GM10266 (cell line): Measurements from ENCODE around the gene KLK10.

Experiments used
- DNase-seq: peaks from one replicate; pipeline ENCODE4 v3.0.0; 2012; ENCODE audit errors: extremely low spot score
- TF ChIP-seq, protein P1 (sequence below): IDR thresholded peaks from 2 replicates; pipeline ENCODE4 v1.5.1; 2012; ENCODE audit warnings: mild to moderate bottlenecking, low read depth; ENCODE audit not compliant: control insufficient read depth, insufficient read depth; ENCODE audit errors: missing control alignments

The KLK10 gene

GRCh38 chr19:51026554-51026831 lies 7.0 kb upstream of the KLK10 start, which contains the start of gene KLK11:
TSS of gene KLK11 (minus strand) at chr19:51026616. CDS start at chr19:51025631, 985 bp downstream.
- no peak for DNase-seq
- TF ChIP-seq, protein P1, sequence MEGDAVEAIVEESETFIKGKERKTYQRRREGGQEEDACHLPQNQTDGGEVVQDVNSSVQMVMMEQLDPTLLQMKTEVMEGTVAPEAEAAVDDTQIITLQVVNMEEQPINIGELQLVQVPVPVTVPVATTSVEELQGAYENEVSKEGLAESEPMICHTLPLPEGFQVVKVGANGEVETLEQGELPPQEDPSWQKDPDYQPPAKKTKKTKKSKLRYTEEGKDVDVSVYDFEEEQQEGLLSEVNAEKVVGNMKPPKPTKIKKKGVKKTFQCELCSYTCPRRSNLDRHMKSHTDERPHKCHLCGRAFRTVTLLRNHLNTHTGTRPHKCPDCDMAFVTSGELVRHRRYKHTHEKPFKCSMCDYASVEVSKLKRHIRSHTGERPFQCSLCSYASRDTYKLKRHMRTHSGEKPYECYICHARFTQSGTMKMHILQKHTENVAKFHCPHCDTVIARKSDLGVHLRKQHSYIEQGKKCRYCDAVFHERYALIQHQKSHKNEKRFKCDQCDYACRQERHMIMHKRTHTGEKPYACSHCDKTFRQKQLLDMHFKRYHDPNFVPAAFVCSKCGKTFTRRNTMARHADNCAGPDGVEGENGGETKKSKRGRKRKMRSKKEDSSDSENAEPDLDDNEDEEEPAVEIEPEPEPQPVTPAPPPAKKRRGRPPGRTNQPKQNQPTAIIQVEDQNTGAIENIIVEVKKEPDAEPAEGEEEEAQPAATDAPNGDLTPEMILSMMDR: no peak

DNA sequence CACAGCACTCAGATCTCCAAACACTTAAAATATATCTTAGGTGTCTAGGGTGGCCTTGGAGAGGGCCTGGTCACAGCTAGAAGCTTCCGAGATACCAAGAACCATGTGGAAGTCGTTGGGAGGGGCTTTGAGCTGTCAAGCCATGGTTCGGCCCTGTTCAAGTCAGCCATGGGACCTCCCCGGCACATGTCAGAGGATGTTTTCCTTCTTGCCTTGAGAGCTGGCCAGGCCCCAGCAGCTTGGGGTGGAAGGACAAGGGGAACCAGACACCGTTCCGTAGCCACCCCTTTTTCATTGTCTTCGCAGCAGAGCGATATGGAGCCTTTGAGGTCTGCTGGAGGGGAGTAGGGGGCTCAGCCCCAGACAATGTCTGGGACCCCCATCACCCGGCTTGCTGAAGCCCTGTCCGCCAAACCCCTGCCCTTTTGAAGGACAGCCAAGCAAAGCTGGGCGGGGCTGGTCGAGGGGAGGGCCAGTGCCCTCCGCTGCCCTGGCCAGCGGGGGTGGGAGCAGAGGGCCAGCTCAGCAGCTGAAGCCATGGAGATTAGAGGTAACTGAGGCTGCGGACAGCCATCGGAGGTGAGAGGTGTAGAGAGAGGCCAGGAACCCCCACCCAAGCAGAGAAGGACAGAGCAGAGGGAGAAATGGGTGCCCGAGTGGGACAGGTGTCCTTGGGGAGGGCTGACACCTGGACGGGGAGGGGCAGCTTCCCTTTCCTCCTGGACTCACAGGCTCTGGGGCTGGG lies 6.5 kb upstream of the KLK10 start:
- DNase-seq: peak; percentile 35
- TF ChIP-seq, protein P1: no peak

- no peak for DNase-seq
- TF ChIP-seq, protein P1: no peak
Measured at GRCh38 chr19:51025401-51025800, 5.9 kb upstream of the KLK10 start.

DNA sequence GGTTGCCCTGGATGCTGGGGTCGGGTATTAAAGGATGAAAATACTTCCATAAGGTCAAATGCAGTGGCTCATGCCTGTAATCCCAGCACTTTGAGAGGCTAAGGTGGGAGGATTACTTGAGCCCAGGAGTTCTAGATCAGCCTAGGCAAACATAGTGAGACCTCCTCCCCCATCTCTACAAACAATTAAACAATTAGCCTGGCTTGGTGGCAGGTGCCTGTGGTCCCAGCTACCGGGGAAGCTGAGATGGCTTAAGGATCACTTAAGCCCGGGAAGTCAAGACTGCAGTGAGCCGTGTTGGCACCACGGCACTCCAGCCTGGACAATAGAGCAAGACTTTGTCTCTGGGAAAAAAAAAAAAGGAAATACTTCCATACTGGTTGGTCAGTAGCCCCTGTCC lies 5.4 kb upstream of the KLK10 start:
- DNase-seq: no peak

DNA sequence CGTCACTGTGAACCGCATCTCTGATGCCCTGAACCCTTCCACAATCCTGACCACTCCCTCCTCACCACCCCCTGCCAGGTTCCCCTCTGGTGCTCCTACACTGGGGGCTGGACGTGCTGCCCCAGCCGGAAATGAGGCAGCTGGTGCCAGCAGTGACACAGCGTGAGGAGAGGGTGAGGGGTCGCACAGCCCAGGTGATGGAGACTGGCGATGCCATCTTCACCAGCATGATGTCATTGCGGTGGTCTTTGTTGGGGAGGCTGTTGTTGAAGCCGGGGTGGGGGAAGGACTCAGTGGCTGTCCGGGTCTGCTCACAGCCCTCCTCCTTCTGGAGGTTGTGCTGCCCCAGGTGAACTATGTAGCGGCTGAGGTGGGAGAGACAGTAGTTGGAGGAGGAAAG lies 4.4 kb upstream of the KLK10 start:
- TF ChIP-seq, protein P1: no peak
- no peak for DNase-seq

More for the DNA sequence above, 5.4 kb upstream of the KLK10 start:
- TF ChIP-seq, protein P1: no peak

DNA sequence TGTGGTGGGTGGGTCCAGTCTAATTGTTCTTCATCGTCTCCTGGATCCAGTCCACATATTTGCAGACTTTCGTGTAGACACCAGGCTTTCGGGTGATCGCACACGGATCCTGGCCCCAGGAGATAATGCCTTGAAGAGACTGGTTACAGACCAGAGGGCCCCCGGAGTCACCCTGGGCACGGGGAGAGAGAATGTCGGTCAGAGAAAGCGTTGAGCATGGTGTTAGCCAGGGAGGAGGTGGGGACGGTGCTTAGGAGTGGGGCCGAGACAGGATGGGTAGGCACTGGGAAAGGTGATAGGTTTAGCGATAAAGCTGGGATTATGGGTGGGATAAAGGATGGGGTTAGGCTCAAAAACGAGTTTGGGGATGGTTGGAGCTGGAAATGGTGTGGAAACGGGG lies 3.0 kb upstream of the KLK10 start:
- no peak for DNase-seq
- TF ChIP-seq, protein P1: no peak

DNA sequence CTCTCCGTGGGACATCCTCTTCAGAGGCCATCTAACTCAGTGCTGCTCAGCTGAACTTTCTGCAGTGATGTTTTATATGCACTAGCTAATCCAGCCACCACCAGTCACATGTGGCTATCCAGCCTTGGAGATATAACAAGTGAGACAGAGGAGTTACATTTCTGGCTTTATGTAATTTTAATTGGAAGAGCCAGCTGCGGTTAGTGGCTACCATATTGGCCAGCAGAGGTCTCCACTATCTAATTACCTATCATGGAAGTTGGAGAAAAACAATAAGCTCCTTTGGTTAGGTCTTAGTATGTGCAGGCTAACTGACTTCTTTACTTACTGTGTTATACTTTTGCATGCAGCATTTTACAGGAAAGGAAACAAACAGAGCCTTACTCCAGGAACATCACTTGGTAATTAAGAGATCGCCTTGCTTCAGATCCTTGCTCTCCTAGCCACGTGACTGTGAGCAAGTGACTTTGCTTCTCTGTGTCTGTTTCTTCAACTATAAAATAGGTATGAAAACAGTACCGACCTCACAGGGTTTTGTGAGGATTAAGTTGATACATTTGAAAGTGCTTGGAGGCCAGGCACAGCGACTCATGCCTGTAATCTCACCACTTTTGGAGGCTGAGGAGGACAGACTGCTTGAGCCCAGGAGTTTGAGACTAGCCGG lies 1.6 kb upstream of the KLK10 start:
- no peak for DNase-seq
- TF ChIP-seq, protein P1: peak; percentile 59
